HG03565 (cell line): ENCODE data around the gene MBD3L4.
"Not testable (repeated sequence)": the region's sequence is repeated elsewhere in the genome, so short reads cannot be mapped to it uniquely, and the experiment has no call there.

ENCODE experiments used
- ATAC-seq: cut with Tn5 transposase; IDR thresholded peaks from one replicate; pipeline ENCODE4 v1.9.1; 2021; ENCODE audit warnings: mild to moderate bottlenecking, moderate library complexity; ENCODE audit not compliant: unreplicated experiment

MBD3L4 gene

GRCh38 chr19:7051421-7051820 is 11.4 kb upstream of the MBD3L4 start:
- ATAC-seq = not testable (repeated sequence)

GRCh38 chr19:7049021-7049420 is 9.0 kb upstream of the MBD3L4 start, which contains the start of gene MBD3L2:
Gene MBD3L2, plus strand, starts transcription at chr19:7049321. Its CDS starts 53 bp downstream, at chr19:7049374.
- not testable (repeated sequence) for ATAC-seq

GRCh38 chr19:7041563-7041962 is 1.6 kb upstream of the MBD3L4 start:
- ATAC-seq = not testable (repeated sequence)

GRCh38 chr19:7030278-7030677 is 9.7 kb downstream of the MBD3L4 start, which contains the start of gene MBD3L5:
Gene MBD3L5, plus strand, starts transcription at chr19:7030578. Its CDS starts 34 bp downstream, at chr19:7030612.
- not testable (repeated sequence) for ATAC-seq

GRCh38 chr19:7028790-7029189 is 11.2 kb downstream of the MBD3L4 start:
- ATAC-seq = not testable (repeated sequence)

GRCh38 chr19:7021331-7021730 is 18.6 kb downstream of the MBD3L4 start, which contains the start of gene MBD3L2B:
Gene MBD3L2B, minus strand, starts transcription at chr19:7021431. Its CDS starts 34 bp downstream, at chr19:7021397.
- ATAC-seq = not testable (repeated sequence)

GRCh38 chr19:7018828-7019227 is 21.2 kb downstream of the MBD3L4 start:
- ATAC-seq = no peak

- ATAC-seq = no peak
Measured at GRCh38 chr19:7013678-7014077, 26.3 kb downstream of the MBD3L4 start.

GRCh38 chr19:7010722-7011593 is 29.0 kb downstream of the MBD3L4 start:
- ATAC-seq = no peak

GRCh38 chr19:7007859-7008258 is 32.1 kb downstream of the MBD3L4 start:
- ATAC-seq = no peak

GRCh38 chr19:7006135-7006704 is 33.8 kb downstream of the MBD3L4 start:
- ATAC-seq = no peak

- ATAC-seq = no peak
Measured at GRCh38 chr19:7004313-7004931, 35.6 kb downstream of the MBD3L4 start.

- ATAC-seq = no peak
Measured at GRCh38 chr19:7000816-7001215, 39.2 kb downstream of the MBD3L4 start.

GRCh38 chr19:7000333-7000732 is 39.6 kb downstream of the MBD3L4 start:
- no peak for ATAC-seq

- no peak for ATAC-seq
Measured at GRCh38 chr19:6999933-7000332, 40.0 kb downstream of the MBD3L4 start.

GRCh38 chr19:6997679-6998445 is 42.1 kb downstream of the MBD3L4 start:
- ATAC-seq = no peak

GRCh38 chr19:6996810-6997209 is 43.2 kb downstream of the MBD3L4 start:
- ATAC-seq = no peak

GRCh38 chr19:6995054-6995453 is 44.9 kb downstream of the MBD3L4 start:
- ATAC-seq = no peak

- no peak for ATAC-seq
Measured at GRCh38 chr19:6988257-6988656, 51.7 kb downstream of the MBD3L4 start.

GRCh38 chr19:6987850-6988249 is 52.1 kb downstream of the MBD3L4 start:
- no peak for ATAC-seq
